ENCODE measurements around the gene CCDC182. TPM values are rescaled to one million over a fixed set of nuclear protein-coding genes. Genes with fewer than 3 reads are reported as not detected.
A peak's percentile ranks its signal among the peaks of the same experiment; 100 is the strongest.

Gene CCDC182
- total and polyA plus RNA-seq, 12 donors = not detected

DNA sequence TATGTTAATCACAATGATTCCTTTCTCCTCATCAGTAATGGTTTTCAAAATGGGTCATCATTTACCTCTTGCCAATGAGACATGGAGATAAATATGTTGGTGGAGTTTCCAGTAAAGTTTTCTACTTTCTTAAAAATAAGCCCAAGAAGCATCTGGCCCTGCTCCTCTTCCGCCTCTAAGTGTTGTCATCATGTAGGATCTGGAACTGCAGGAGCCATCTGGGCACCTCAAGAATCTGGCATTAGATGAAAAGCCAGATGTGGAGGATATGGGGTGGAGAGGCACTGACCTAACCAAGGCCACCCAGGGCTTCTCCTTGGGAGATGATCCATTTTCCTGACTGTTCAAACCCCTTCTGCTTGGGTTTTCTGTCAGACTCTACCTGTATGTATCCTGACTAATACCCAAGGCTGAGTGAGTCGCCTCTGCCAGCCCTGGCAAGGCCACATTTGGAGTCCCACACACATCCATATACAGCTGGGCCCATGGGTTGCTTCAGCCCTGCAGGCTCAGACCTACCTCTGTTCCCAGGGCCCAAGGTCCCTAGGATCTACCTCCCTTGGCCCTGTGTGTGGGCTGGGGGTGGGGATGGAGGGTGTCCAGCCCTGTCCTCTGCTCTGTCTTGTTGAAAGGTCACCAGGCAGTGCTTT, 24.6 kb downstream of the CCDC182 start:
- Histone ChIP-seq H3K4me1 (replicated peaks in 1 of 2) (peaks cover 0 to 12% of the 10 kb centered on the region in 2 donors), H3K27me3 (no peaks in the 10 kb centered on the region), H3K27ac (no peak overlapping the region), H3K4me3 (no peak overlapping the region), H3K36me3 (replicated peaks in 1 of 2) (no peaks in the 10 kb centered on the region), H3K9me3 (replicated peaks in 1 of 3) (no peaks in the 10 kb centered on the region)
- TF ChIP-seq, protein P1, sequence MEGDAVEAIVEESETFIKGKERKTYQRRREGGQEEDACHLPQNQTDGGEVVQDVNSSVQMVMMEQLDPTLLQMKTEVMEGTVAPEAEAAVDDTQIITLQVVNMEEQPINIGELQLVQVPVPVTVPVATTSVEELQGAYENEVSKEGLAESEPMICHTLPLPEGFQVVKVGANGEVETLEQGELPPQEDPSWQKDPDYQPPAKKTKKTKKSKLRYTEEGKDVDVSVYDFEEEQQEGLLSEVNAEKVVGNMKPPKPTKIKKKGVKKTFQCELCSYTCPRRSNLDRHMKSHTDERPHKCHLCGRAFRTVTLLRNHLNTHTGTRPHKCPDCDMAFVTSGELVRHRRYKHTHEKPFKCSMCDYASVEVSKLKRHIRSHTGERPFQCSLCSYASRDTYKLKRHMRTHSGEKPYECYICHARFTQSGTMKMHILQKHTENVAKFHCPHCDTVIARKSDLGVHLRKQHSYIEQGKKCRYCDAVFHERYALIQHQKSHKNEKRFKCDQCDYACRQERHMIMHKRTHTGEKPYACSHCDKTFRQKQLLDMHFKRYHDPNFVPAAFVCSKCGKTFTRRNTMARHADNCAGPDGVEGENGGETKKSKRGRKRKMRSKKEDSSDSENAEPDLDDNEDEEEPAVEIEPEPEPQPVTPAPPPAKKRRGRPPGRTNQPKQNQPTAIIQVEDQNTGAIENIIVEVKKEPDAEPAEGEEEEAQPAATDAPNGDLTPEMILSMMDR (IDR thresholded peaks at IDR 0.05) = no peak
- no peak for TF ChIP-seq POLR2A (IDR thresholded peaks at IDR 0.05)
- 54 to 75% (median 73%) methylated on average over 2 of the region's 2 CpGs for WGBS, 4 donors
- intact Hi-C loops (cut with DNase I) = loop anchor here in 1 of 2 donors (5.0 kb wide), 1 partner anchor 33 kb away; no protein-coding TSS in a partner anchor
- peak in 3 of 7 donors; percentile 15 to 20 (median 18) for DNase-seq

DNA sequence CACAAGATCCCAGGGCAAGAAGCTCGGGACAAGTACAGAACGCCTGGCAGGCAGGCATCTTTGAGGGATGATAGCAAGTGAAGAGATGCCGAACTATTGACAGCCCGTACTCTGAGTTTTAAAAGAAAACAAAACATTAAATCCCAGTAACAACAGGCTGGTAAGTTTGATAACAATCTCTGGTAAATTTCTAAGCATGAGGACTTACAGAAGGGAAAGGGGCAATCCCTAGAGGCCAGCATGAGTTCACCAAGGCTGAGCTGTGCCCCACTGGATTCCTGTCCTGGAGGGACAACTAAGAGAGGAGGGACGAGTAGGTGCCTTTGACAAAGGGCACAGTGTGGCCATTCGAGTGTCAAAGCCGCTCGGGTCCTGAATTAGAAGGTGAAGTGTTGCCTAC, 26.2 kb downstream of the CCDC182 start:
- intact Hi-C loops (cut with DNase I) = no loop called here
- no peaks in the 10 kb centered on the region for H3K9me3 ChIP-seq (replicated peaks in 1 of 3)
- 69 to 90% (median 87%) methylated on average over 5 to 8 of the region's 8 CpGs for WGBS, 4 donors

GRCh38 chr17:57715981-57716380, 29.1 kb downstream of the CCDC182 start:
- intact Hi-C loops (cut with DNase I) = no loop called here
- Histone ChIP-seq H3K27me3 (no peaks in the 10 kb centered on the region), H3K4me1 (replicated peaks in 1 of 2) (no peaks in the 10 kb centered on the region), H3K9me3 (replicated peaks in 1 of 3) (no peaks in the 10 kb centered on the region), H3K36me3 (replicated peaks in 1 of 2) (no peaks in the 10 kb centered on the region), H3K4me3 (no peak overlapping the region), H3K27ac (no peak overlapping the region)
- no peak for TF ChIP-seq POLR2A (IDR thresholded peaks at IDR 0.05)
- TF ChIP-seq, protein P1 (IDR thresholded peaks at IDR 0.05) = no peak
- 86 to 95% (median 91%) methylated on average over 1 of the region's 1 CpG for WGBS, 4 donors
- DNase-seq = no peak

More for the DNA sequence above, 26.2 kb downstream of the CCDC182 start:
- TF ChIP-seq, protein P1 (IDR thresholded peaks at IDR 0.05) = no peak
- no peak for TF ChIP-seq POLR2A (IDR thresholded peaks at IDR 0.05)
- no peaks in the 10 kb centered on the region for H3K27me3 ChIP-seq
- H3K4me1 ChIP-seq (replicated peaks in 1 of 2) = peaks cover 0 to under 1% of the 10 kb centered on the region in 2 donors
- no peaks in the 10 kb centered on the region for H3K36me3 ChIP-seq (replicated peaks in 1 of 2)
- DNase-seq = peak in 1 of 7 donors; percentile 30
- H3K4me3 ChIP-seq = no peak overlapping the region
- no peak overlapping the region for H3K27ac ChIP-seq

- Histone ChIP-seq H3K9me3 (replicated peaks in 1 of 3) (no peaks in the 10 kb centered on the region), H3K4me1 (replicated peaks in 1 of 2) (no peaks in the 10 kb centered on the region), H3K27ac (no peak overlapping the region), H3K4me3 (no peak overlapping the region), H3K27me3 (no peaks in the 10 kb centered on the region), H3K36me3 (replicated peaks in 1 of 2) (no peaks in the 10 kb centered on the region)
- no peak for DNase-seq
- TF ChIP-seq, protein P1 (IDR thresholded peaks at IDR 0.05) = no peak
- TF ChIP-seq POLR2A (IDR thresholded peaks at IDR 0.05) = no peak
- WGBS, 4 donors = 51 to 63% (median 59%) methylated on average over 7 of the region's 7 CpGs
- intact Hi-C loops (cut with DNase I) = no loop called here
These were observed 30.4 kb downstream of the CCDC182 start for GRCh38 chr17:57714665-57715180.
